Astrocyte of the spinal cord (primary cell): ENCODE data around the gene CNOT6.

ENCODE experiments used
- DNase-seq: peaks from one replicate; pipeline ENCODE4 v3.0.0; 2011; ENCODE audit warnings: low read depth, low spot score
- H3K4me3 ChIP-seq: 2 replicates; pipeline ENCODE4 v1.5.1; 2011; ENCODE audit warnings: low read depth, mild to moderate bottlenecking, low read length, moderate library complexity
- CTCF ChIP-seq: IDR thresholded peaks from 2 replicates; pipeline ENCODE4 v1.5.1; 2012; ENCODE audit warnings: low read depth, mild to moderate bottlenecking, low read length, inconsistent platforms
- in situ Hi-C: cut with HindIII; loops from 2 replicates; pipeline ENCODE4 v1.10.0; 2017; ENCODE audit warnings: low sequenced_read_pairs

Gene CNOT6

GRCh38 chr5:180607861-180608571 is 113.8 kb downstream of the CNOT6 start:
- TF ChIP-seq CTCF = no peak
- in situ Hi-C loops = no loop called here
- no peak overlapping the region for H3K4me3 ChIP-seq
- no peak for DNase-seq

- DNase-seq = no peak
- in situ Hi-C loops = no loop called here
- no peak for TF ChIP-seq CTCF
- no peak overlapping the region for H3K4me3 ChIP-seq
Observed at GRCh38 chr5:180608572-180609310, 114.6 kb downstream of the CNOT6 start.

- DNase-seq = no peak
- no peak overlapping the region for H3K4me3 ChIP-seq
- in situ Hi-C loops = no loop called here
- no peak for TF ChIP-seq CTCF
Observed at GRCh38 chr5:180609386-180609785, 115.2 kb downstream of the CNOT6 start.

- no peak for TF ChIP-seq CTCF
- DNase-seq = no peak
Observed at GRCh38 chr5:180609817-180610550, 115.8 kb downstream of the CNOT6 start.

GRCh38 chr5:180611140-180611850 is 117.1 kb downstream of the CNOT6 start:
- TF ChIP-seq CTCF = no peak
- no peak overlapping the region for H3K4me3 ChIP-seq
- DNase-seq = no peak
- in situ Hi-C loops = no loop called here

More at GRCh38 chr5:180609817-180610550, 115.8 kb downstream of the CNOT6 start:
- in situ Hi-C loops = no loop called here
- H3K4me3 ChIP-seq = no peak overlapping the region

- in situ Hi-C loops = no loop called here
- no peak overlapping the region for H3K4me3 ChIP-seq
- DNase-seq = no peak
- TF ChIP-seq CTCF = no peak
Observed at GRCh38 chr5:180612683-180613082, 118.5 kb downstream of the CNOT6 start.
